IMR-90 (cell line): ENCODE results near the gene MORF4L1. TPM values are rescaled to one million over a fixed set of nuclear protein-coding genes. Genes with fewer than 3 reads are reported as not detected.

Experiments used
- ATAC-seq: fragments of 200-7000 bp; cut with Tn5 transposase; 2 replicates; pipeline ENCODE4 v1.9.1; 2020; ENCODE audit warnings: low read depth, mild to moderate bottlenecking, moderate library complexity
- BruUV-seq: library from RNA; stranded (reverse); fragments of 400-500 nt; replicated peaks from 2 replicates; lab custom pipeline; 2021; lab: Mats Ljungman, UMichigan
- CTCF ChIA-PET: fragments of 300-600 bp; formaldehyde crosslinking; extraction: SDS; loops from one replicate; lab custom pipeline; 2021; ENCODE audit warnings: antibody characterized with exemption; lab: Yijun Ruan, JAX
- POLR2A ChIA-PET: fragments of 300-600 bp; sonication (Branson Sonifier 250); formaldehyde crosslinking; loops from one replicate; lab custom pipeline; 2022; ENCODE audit warnings: antibody characterized with exemption; ENCODE audit not compliant: unreplicated experiment; lab: Charles Lee
- DNase-seq: peaks from one replicate; pipeline ENCODE4 v3.0.0; 2013
- H2AFZ ChIP-seq: replicated peaks from 2 replicates; pipeline ENCODE3; 2013; ENCODE audit warnings: low read length, mild to moderate bottlenecking; ENCODE audit not compliant: poor library complexity
- H2AK5ac ChIP-seq: 2 replicates; pipeline ENCODE4 v1.6.1; 2013; ENCODE audit warnings: low read depth, low read length, inconsistent platforms
- H2AK9ac ChIP-seq: replicated peaks from 2 replicates; pipeline ENCODE3; 2013; ENCODE audit warnings: mild to moderate bottlenecking, low read depth, low read length, moderate library complexity; ENCODE audit not compliant: poor library complexity
- H2BK120ac ChIP-seq: 2 replicates; pipeline ENCODE4 v1.6.1; 2013; ENCODE audit warnings: low read depth, low read length, inconsistent platforms
- H2BK15ac ChIP-seq: 3 replicates; pipeline ENCODE4 v1.6.1; 2013; ENCODE audit warnings: low read depth, low read length, inconsistent platforms
- H2BK20ac ChIP-seq: 2 replicates; pipeline ENCODE4 v1.6.1; 2013; ENCODE audit warnings: low read depth, mild to moderate bottlenecking, inconsistent platforms, low read length, moderate library complexity
- H2BK5ac ChIP-seq: 2 replicates; pipeline ENCODE4 v1.6.1; 2013; ENCODE audit warnings: mild to moderate bottlenecking, low read depth, low read length, inconsistent platforms; ENCODE audit not compliant: poor library complexity, severe bottlenecking
- H3K14ac ChIP-seq: replicated peaks from 2 replicates; pipeline ENCODE4 v1.6.1; 2013; ENCODE audit warnings: low read depth, low read length, inconsistent platforms
- H3K18ac ChIP-seq: 2 replicates; pipeline ENCODE4 v1.6.1; 2013; ENCODE audit warnings: low read depth, low read length, control low read depth
- H3K23ac ChIP-seq: 2 replicates; pipeline ENCODE4 v1.6.1; 2013; ENCODE audit warnings: low read depth, low read length, inconsistent platforms
- H3K27ac ChIP-seq: 2 replicates; pipeline ENCODE4 v1.5.1; 2013; ENCODE audit warnings: mild to moderate bottlenecking, control low read depth, low read length; ENCODE audit not compliant: insufficient read depth
- H3K27me3 ChIP-seq: 2 replicates; pipeline ENCODE4 v1.6.1; 2013; ENCODE audit warnings: low read length; ENCODE audit not compliant: control insufficient read depth, insufficient read depth
- H3K36me3 ChIP-seq: 2 replicates; pipeline ENCODE4 v1.6.1; 2013; ENCODE audit warnings: low read length, mixed read lengths; ENCODE audit not compliant: control insufficient read depth, insufficient read depth
- H3K4ac ChIP-seq: 2 replicates; pipeline ENCODE4 v1.6.1; 2013; ENCODE audit warnings: low read depth, low read length, inconsistent platforms
- H3K4me1 ChIP-seq: 2 replicates; pipeline ENCODE4 v1.6.1; 2013; ENCODE audit warnings: low read length, mixed read lengths; ENCODE audit not compliant: control insufficient read depth, insufficient read depth
- H3K4me2 ChIP-seq: 2 replicates; pipeline ENCODE4 v1.6.1; 2013; ENCODE audit warnings: low read depth, mild to moderate bottlenecking, control low read depth, low read length, moderate library complexity
- H3K4me3 ChIP-seq: 2 replicates; pipeline ENCODE4 v1.5.1; 2013; ENCODE audit warnings: low read depth, mild to moderate bottlenecking, control low read depth, low read length, moderate library complexity; ENCODE audit not compliant: insufficient read depth
- H3K56ac ChIP-seq: 2 replicates; pipeline ENCODE4 v1.6.1; 2013; ENCODE audit warnings: low read length, inconsistent platforms; ENCODE audit not compliant: insufficient read depth; ENCODE audit errors: extremely low read depth
- H3K79me1 ChIP-seq, 2 experiments: 2 replicates each; pipeline ENCODE4 v1.6.1; 2013; ENCODE audit warnings: low read length in 2 of 2, inconsistent platforms in 1 of 2, low read depth in 1 of 2
- H3K9ac ChIP-seq: 2 replicates; pipeline ENCODE4 v1.6.1; 2013; ENCODE audit warnings: low read depth, low read length, control low read depth
- H3K9me1 ChIP-seq: 2 replicates; pipeline ENCODE4 v1.6.1; 2013; ENCODE audit warnings: low read length, inconsistent platforms; ENCODE audit not compliant: insufficient read depth
- H3K9me3 ChIP-seq: 2 replicates; pipeline ENCODE4 v1.6.1; 2013; ENCODE audit warnings: low read length; ENCODE audit not compliant: control insufficient read depth, insufficient read depth
- H4K20me1 ChIP-seq: 2 replicates; pipeline ENCODE4 v1.6.1; 2013; ENCODE audit warnings: low read length, inconsistent platforms; ENCODE audit not compliant: insufficient read depth
- H4K5ac ChIP-seq: 2 replicates; pipeline ENCODE4 v1.6.1; 2013; ENCODE audit warnings: mild to moderate bottlenecking, low read depth, low read length, control low read depth
- H4K8ac ChIP-seq, 2 experiments: 2 replicates each; pipeline ENCODE4 v1.6.1; 2013; ENCODE audit warnings: low read depth in 2 of 2, low read length in 2 of 2, control low read depth in 1 of 2, inconsistent platforms in 1 of 2
- H4K91ac ChIP-seq: 2 replicates; pipeline ENCODE4 v1.6.1; 2013; ENCODE audit warnings: low read depth, low read length, inconsistent platforms; ENCODE audit not compliant: insufficient read depth
- BHLHE40 ChIP-seq: fragments of 150-350 bp; IDR thresholded peaks from 2 replicates; pipeline ENCODE4 v1.6.1; 2016; ENCODE audit warnings: mild to moderate bottlenecking, low read depth, low read length
- CEBPB ChIP-seq: IDR thresholded peaks from 2 replicates; pipeline ENCODE4 v1.6.1; 2012; ENCODE audit warnings: low read depth, low read length, improper control_type of control experiment
- CHD1 ChIP-seq: IDR thresholded peaks from 2 replicates; pipeline ENCODE4 v1.6.1; 2012; ENCODE audit warnings: low read depth, low read length, improper control_type of control experiment
- CTCF ChIP-seq: conservative IDR thresholded peaks from 2 replicates; pipeline ENCODE4 v1.5.1; 2012; ENCODE audit warnings: mild to moderate bottlenecking, low read depth, low read length, improper control_type of control experiment
- ELK1 ChIP-seq: fragments of 150-350 bp; IDR thresholded peaks from 2 replicates; pipeline ENCODE4 v1.6.1; 2016; ENCODE audit warnings: low read depth, mild to moderate bottlenecking, low read length, moderate library complexity, borderline replicate concordance
- FOS ChIP-seq: fragments of 150-350 bp; IDR thresholded peaks from 2 replicates; pipeline ENCODE4 v1.6.1; 2016; ENCODE audit warnings: low read depth, low read length
- MAFK ChIP-seq: IDR thresholded peaks from 2 replicates; pipeline ENCODE4 v1.6.1; 2012; ENCODE audit warnings: low read depth, low read length, improper control_type of control experiment
- MAZ ChIP-seq: IDR thresholded peaks from 2 replicates; pipeline ENCODE4 v1.6.1; 2012; ENCODE audit warnings: low read depth, mild to moderate bottlenecking, low read length, improper control_type of control experiment, moderate library complexity, borderline replicate concordance
- MXI1 ChIP-seq: IDR thresholded peaks from 2 replicates; pipeline ENCODE4 v1.6.1; 2012; ENCODE audit warnings: low read depth, mild to moderate bottlenecking, low read length, moderate library complexity, borderline replicate concordance
- NFE2L2 ChIP-seq: fragments of 150-350 bp; IDR thresholded peaks from 2 replicates; pipeline ENCODE4 v1.6.1; 2016; ENCODE audit warnings: low read depth, mild to moderate bottlenecking, low read length
- POLR2A ChIP-seq: IDR thresholded peaks from 2 replicates; pipeline ENCODE4 v1.6.1; 2012; ENCODE audit warnings: mild to moderate bottlenecking, low read depth, low read length
- RAD21 ChIP-seq: IDR thresholded peaks from 2 replicates; pipeline ENCODE4 v1.6.1; 2012; ENCODE audit warnings: low read length, improper control_type of control experiment
- RCOR1 ChIP-seq: IDR thresholded peaks from 2 replicates; pipeline ENCODE4 v1.6.1; 2012; ENCODE audit warnings: mild to moderate bottlenecking, low read length, improper control_type of control experiment; ENCODE audit not compliant: insufficient replicate concordance
- RFX5 ChIP-seq: IDR thresholded peaks from 2 replicates; pipeline ENCODE4 v1.8.0; 2012; ENCODE audit warnings: low read depth, mild to moderate bottlenecking, low read length, moderate library complexity
- SMC3 ChIP-seq: fragments of 150-350 bp; IDR thresholded peaks from 2 replicates; pipeline ENCODE4 v1.6.1; 2016; ENCODE audit warnings: low read depth, mild to moderate bottlenecking, antibody characterized with exemption, low read length, moderate library complexity
- USF2 ChIP-seq: fragments of 150-350 bp; IDR thresholded peaks from 2 replicates; pipeline ENCODE4 v1.6.1; 2017; ENCODE audit warnings: mild to moderate bottlenecking, antibody characterized with exemption, low read length, low read depth
- WGBS, 2 experiments: methylation state at CpG; one replicate each; pipeline versions ENCODE4 v1.1.5 to v1.1.7; 2013; ENCODE audit warnings: missing lambda C conversion rate in 2 of 2; ENCODE audit not compliant: insufficient read length in 1 of 2; ENCODE audit errors: extremely low coverage in 2 of 2; 5-methylcytosine and 5-hydroxymethylcytosine counted together
- dilution Hi-C: fragments of 300-500 bp; cut with HindIII; formaldehyde crosslinking; loops from one replicate; pipeline ENCODE4 v1.14.3; 2018; ENCODE audit warnings: low sequenced_read_pairs; ENCODE audit not compliant: unreplicated experiment
- in situ Hi-C: fragments of 300-500 bp; cut with MboI; formaldehyde crosslinking; loops from 3 replicates; pipeline ENCODE4 v1.14.3; 2019; ENCODE audit warnings: low sequenced_read_pairs, inconsistent platforms, mixed read lengths
- intact Hi-C: fragments of 100-400 bp; cut with micrococcal nuclease; formaldehyde crosslinking; loops from 2 replicates; pipeline ENCODE4 v1.10.0; 2022
- polyA plus RNA-seq, 3 experiments: library from polyadenylated mRNA; depleted of rRNA; stranded (reverse); fragments of >200 nt; gene quantifications; 2 replicates each; pipeline ENCODE4 v1.2.3, GENCODE V29; 2012; ENCODE audit warnings: low replicate concordance in 1 of 3
- total RNA-seq: library from RNA; depleted of rRNA; stranded (reverse); fragments of >200 nt; gene quantifications from 2 replicates; pipeline ENCODE4 v1.2.3, GENCODE V29; 2012

The MORF4L1 gene
- total and polyA plus RNA-seq, 2 of the 4 experiments (the other 2 are of a cell fraction), result 217 to 392 TPM

- POLR2A ChIA-PET, result no interaction called here
- Histone ChIP-seq H4K20me1 (peaks cover 9% of the 10 kb centered on the region; the same call in 1 of the 2 replicates), H2BK5ac (no peak overlapping the region), H3K9me3 (no peaks in the 10 kb centered on the region), H3K4me3 (no peak overlapping the region), H3K9ac (no peak overlapping the region), H3K23ac (no peak overlapping the region), H4K5ac (no peak overlapping the region), H3K9me1 (peaks cover 20% of the 10 kb centered on the region), H2AK5ac (no peak overlapping the region), H2BK120ac (no peak overlapping the region), H2AFZ (no peak overlapping the region), H2BK20ac (no peak overlapping the region), H3K4me1 (peaks cover 8% of the 10 kb centered on the region), H3K36me3 (peaks cover 3% of the 10 kb centered on the region), H2BK15ac (no peak overlapping the region), H4K91ac (no peak overlapping the region), H2AK9ac (no peak overlapping the region), H3K14ac (no peak overlapping the region), H3K79me1 (no peaks in the 10 kb centered on the region), H3K18ac (no peak overlapping the region), H3K27me3 (peaks cover 5% of the 10 kb centered on the region), H3K4me2 (no peak overlapping the region), H4K8ac (no peak overlapping the region), H3K27ac (no peak overlapping the region), H3K4ac (no peak overlapping the region), H3K56ac (no peak overlapping the region)
- CTCF ChIA-PET, result no interaction called here
- in situ Hi-C loops (no loop called here), dilution Hi-C loops (no loop called here), intact Hi-C loops (no loop called here)
- no peak for ATAC-seq
- DNase-seq, result no peak
- WGBS, 2 experiments, result 75% methylated on average over 9 of the region's 13 CpGs; no CpG with 5 or more reads in 1 of the 2 experiments
- TF ChIP-seq CHD1 (no peak), POLR2A (no peak), RCOR1 (no peak), CEBPB (no peak), MAZ (no peak), BHLHE40 (no peak), RFX5 (no peak), MXI1 (no peak), FOS (no peak), ELK1 (no peak), RAD21 (no peak), USF2 (no peak), SMC3 (no peak), CTCF (no peak), MAFK (no peak), NFE2L2 (no peak)
- no TSS peak for BruUV-seq
Measured at GRCh38 chr15:78932258-78932808, 59.6 kb downstream of the MORF4L1 start.
